Measurements from ENCODE around the gene CFH.
"Not testable (repeated sequence)": the region's sequence is repeated elsewhere in the genome, so short reads cannot be mapped to it uniquely, and the experiment has no call there.

CFH gene

GRCh38 chr1:196651637-196652215 is at the start of gene CFH:
TSS of gene CFH (plus strand) at chr1:196652043. CDS start at chr1:196652118, 75 bp downstream.
- peak; percentile 48 to 66 for DNase-seq

- DNase-seq = no peak
Observed at GRCh38 chr1:196603651-196604050, 48.2 kb upstream of the CFH start.

- DNase-seq = no peak
Observed at GRCh38 chr1:196607981-196608380, 43.9 kb upstream of the CFH start.

- DNase-seq = peak; percentile 15 to 33
Observed at GRCh38 chr1:196608390-196609369, 43.2 kb upstream of the CFH start, which contains the start of gene KCNT2. TSS of gene KCNT2 (minus strand) at chr1:196608440. CDS start at chr1:196608309, 131 bp downstream.

GRCh38 chr1:196609370-196609737 is 42.5 kb upstream of the CFH start:
- DNase-seq = no peak

GRCh38 chr1:196611873-196612272 is 40.0 kb upstream of the CFH start:
- no peak for DNase-seq

- no peak for DNase-seq
Observed at GRCh38 chr1:196619721-196620120, 32.1 kb upstream of the CFH start.

GRCh38 chr1:196623079-196623478 is 28.8 kb upstream of the CFH start:
- DNase-seq = no peak

- no peak for DNase-seq
Observed at GRCh38 chr1:196628838-196629237, 23.0 kb upstream of the CFH start.

- DNase-seq = no peak
Observed at GRCh38 chr1:196637606-196638005, 14.2 kb upstream of the CFH start.

GRCh38 chr1:196638466-196638865 is 13.4 kb upstream of the CFH start:
- DNase-seq = no peak

GRCh38 chr1:196639291-196639690 is 12.6 kb upstream of the CFH start:
- DNase-seq = not testable (repeated sequence)

GRCh38 chr1:196640976-196641375 is 10.9 kb upstream of the CFH start:
- DNase-seq = no peak

GRCh38 chr1:196649990-196650389 is 1.9 kb upstream of the CFH start:
- DNase-seq = no peak

- no peak for DNase-seq
Observed at GRCh38 chr1:196650403-196650802, 1.4 kb upstream of the CFH start.

GRCh38 chr1:196651079-196651478 is 764 bp upstream of the CFH start:
- DNase-seq = no peak

- no peak for DNase-seq
Observed at GRCh38 chr1:196654271-196654670, 2.4 kb downstream of the CFH start.

- DNase-seq = no peak
Observed at GRCh38 chr1:196655071-196655470, 3.2 kb downstream of the CFH start.

- DNase-seq = no peak
Observed at GRCh38 chr1:196655494-196655893, 3.7 kb downstream of the CFH start.

GRCh38 chr1:196659471-196659870 is 7.6 kb downstream of the CFH start:
- no peak for DNase-seq

GRCh38 chr1:196660272-196660671 is 8.4 kb downstream of the CFH start:
- DNase-seq = no peak

- peak; percentile 6 to 71 for DNase-seq
Observed at GRCh38 chr1:196660852-196661251, 9.0 kb downstream of the CFH start.

- no peak for DNase-seq
Observed at GRCh38 chr1:196661345-196661744, 9.5 kb downstream of the CFH start.

- no peak for DNase-seq
Observed at GRCh38 chr1:196667131-196667530, 15.3 kb downstream of the CFH start.

Data from inflammatory macrophage treated with lipopolysaccharide for 1 hour (primary cell).